T-helper 1 cell treated with Interleukin-12 subunit alpha and Interleukin-12 subunit beta and Interleukin-4 antibody, amounts not matched to agents 30 μg/mL and 1 μg/mL, for 36 hours (primary cell): ENCODE data around the gene KCNK5.
A peak's percentile ranks its signal among the peaks of the same experiment; 100 is the strongest.

ENCODE experiments used
- H3K27ac Mint-ChIP-seq: one replicate; pipeline ENCODE4 v1.8.0; 2021; ENCODE audit warnings: mild to moderate bottlenecking, mixed read lengths
- H3K27me3 Mint-ChIP-seq: one replicate; pipeline ENCODE4 v1.8.0; 2021; ENCODE audit warnings: low read depth, mixed read lengths
- H3K36me3 Mint-ChIP-seq: one replicate; pipeline ENCODE4 v1.8.0; 2021; ENCODE audit warnings: low read depth, mixed read lengths
- H3K4me1 Mint-ChIP-seq: one replicate; pipeline ENCODE4 v1.8.0; 2021; ENCODE audit warnings: low read depth, mixed read lengths
- H3K4me3 Mint-ChIP-seq: one replicate; pipeline ENCODE4 v1.8.0; 2021; ENCODE audit warnings: mild to moderate bottlenecking, moderate library complexity, mixed read lengths
- H3K9me3 Mint-ChIP-seq: one replicate; pipeline ENCODE4 v1.8.0; 2021; ENCODE audit warnings: mixed read lengths

KCNK5 gene

DNA sequence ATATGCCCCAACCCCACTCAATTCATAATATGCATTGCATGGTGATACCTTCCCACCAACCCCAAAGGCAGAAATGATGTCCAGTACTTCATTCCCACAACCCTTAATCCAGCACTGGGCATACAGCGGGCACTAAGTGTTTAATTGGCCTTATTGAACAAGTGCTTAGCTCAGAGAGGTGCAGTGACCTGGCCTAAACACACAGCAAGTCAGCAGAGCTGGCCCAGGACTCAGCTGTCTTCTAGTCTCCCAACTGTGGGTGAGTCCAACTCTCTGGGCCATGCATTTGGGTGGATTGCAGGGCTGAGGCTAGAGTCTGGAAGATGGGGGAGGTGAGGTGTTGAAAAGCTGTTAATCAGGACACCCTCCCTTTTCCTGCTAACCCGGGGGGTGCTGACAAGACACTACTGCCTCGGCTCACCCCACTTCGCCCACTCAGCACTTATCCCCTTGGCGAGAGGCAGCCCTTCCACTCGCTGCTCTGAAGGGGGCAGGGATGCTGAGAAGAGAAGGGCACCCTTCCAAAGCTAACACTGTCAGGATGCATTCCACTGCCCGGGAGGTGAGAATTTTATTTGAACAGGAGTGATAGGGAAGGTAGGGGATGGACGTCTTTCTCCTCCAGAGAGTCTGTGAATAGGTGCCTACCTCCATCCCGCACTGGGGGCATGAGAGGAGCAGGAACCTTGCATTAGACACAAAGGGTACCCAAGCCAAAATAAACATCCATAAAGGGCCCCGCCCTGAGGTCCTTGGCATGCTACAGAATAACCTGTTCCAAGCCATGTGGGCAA is 14.2 kb downstream of the KCNK5 start:
- Mint-ChIP-seq H3K4me3 (no peak overlapping the region), H3K27me3 (no peaks in the 10 kb centered on the region), H3K36me3 (peaks cover 6% of the 10 kb centered on the region), H3K4me1 (peaks cover 46% of the 10 kb centered on the region), H3K27ac (peak overlapping the region; percentile 46), H3K9me3 (no peaks in the 10 kb centered on the region)

DNA sequence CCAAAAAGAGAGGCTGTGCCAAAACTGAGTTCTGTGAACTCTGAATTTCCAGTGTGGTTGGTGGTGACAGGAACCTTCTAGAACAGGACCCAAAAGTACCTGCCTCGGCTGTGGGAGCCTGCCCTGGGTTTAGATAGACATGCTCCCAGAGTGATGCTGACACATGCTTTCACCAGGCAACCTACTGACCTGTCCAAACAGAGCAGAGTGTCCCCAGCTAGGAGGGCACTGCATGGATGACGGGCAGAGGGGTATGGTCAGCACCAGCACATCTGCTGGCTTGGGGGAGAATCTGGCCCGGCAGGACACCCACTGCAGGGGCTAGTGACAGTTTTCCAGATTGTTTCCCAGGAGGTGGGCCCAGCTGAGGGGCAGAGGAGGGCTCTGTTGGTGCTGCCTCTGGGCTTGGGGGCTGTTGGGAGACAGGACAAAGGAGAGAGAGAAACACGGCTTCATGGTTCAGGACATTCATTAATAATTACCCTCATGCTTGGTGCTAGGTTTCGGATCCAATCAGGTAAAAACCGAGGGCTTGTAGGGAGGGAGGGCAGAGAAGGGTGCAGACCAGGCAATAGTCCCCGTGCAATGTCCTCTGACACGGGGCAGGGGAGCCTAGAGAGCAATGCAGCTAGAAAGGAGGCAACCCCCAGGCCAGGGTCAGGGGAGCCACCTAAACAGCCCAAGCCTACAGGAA is 15.0 kb downstream of the KCNK5 start:
- H3K27me3 Mint-ChIP-seq, result no peaks in the 10 kb centered on the region
- no peak overlapping the region for H3K4me3 Mint-ChIP-seq
- no peaks in the 10 kb centered on the region for H3K9me3 Mint-ChIP-seq
- H3K4me1 Mint-ChIP-seq, result peaks cover 47% of the 10 kb centered on the region
- H3K27ac Mint-ChIP-seq, result no peak overlapping the region
- H3K36me3 Mint-ChIP-seq, result peaks cover 6% of the 10 kb centered on the region

DNA sequence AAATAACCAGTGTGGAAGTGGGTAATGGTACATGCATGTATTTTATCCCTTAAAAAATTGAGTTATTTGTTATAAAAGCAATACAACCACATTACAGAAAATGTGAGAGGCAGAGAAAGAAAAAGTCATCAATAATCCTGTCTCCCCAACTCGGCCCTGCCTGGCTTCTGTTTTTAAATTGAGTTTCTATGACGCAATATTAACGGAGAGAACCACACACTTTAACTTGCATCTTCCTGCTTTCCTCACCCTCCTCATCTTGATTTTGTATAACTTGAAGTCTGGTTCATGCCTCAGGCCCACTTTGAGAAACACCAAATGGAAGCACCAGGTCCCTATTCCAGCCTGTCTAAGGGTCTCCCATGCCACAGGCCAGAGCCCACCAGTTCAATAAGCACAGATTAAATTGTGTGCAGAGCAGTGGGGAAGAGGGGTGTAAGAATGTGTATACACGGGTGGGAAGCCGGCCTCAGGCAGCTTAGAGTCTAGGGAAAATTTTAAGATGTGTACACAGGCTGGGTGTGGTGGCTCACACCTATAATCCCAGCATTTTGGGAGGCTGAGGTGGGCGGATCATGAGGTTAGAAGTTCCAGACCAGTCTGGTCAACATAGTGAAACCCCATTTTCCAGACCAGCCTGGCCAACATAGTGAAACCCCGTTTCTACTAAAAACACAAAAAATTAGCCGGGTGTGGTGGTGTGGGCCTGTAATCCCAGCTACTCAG is 15.9 kb downstream of the KCNK5 start:
- Mint-ChIP-seq H3K36me3 (peaks cover 6% of the 10 kb centered on the region), H3K4me1 (peaks cover 44% of the 10 kb centered on the region), H3K27me3 (no peaks in the 10 kb centered on the region), H3K27ac (peak overlapping the region; percentile 41), H3K4me3 (no peak overlapping the region), H3K9me3 (no peaks in the 10 kb centered on the region)

DNA sequence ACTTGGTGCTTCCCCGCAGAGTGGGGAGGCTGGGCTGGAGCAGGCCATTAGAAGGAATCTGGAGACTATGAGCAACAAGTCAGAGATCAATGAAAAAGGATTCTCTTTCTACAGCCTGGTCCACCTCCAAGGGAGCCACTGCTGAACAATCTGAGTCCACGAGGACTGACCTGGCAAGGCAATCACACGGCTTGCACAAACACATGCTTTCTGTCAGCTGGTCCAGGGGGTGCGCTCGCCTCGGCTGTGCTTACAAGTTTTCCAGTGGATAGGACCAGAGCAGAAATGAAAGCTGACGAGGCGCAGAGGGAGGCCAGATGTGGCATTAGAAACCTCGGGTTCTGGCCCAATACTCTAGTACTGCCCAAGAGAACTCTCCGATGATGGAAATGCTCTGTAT is 18.1 kb downstream of the KCNK5 start:
- Mint-ChIP-seq H3K27me3 (no peaks in the 10 kb centered on the region), H3K4me1 (peaks cover 44% of the 10 kb centered on the region), H3K36me3 (peaks cover 6% of the 10 kb centered on the region), H3K9me3 (no peaks in the 10 kb centered on the region), H3K4me3 (no peak overlapping the region), H3K27ac (no peak overlapping the region)

DNA sequence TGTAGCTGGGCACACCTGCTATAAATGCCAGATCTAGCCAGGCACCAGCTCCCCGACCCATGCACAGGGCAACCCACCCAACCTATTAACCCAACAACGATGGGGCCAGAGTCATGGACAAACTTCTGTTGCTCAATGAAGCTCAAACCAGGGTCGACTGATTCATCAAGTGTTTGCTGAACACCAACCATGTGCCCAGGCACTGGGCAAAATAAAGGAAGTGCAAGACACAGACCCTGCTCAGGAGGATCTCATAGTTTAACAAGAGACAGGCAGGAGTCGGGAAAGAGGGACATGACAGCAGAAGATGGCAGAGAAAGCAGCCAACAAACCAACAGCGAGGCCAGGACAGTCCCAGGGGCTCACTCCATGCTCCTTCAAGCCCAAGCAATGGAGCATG is 18.8 kb downstream of the KCNK5 start:
- peaks cover 44% of the 10 kb centered on the region for H3K4me1 Mint-ChIP-seq
- no peaks in the 10 kb centered on the region for H3K9me3 Mint-ChIP-seq
- no peaks in the 10 kb centered on the region for H3K27me3 Mint-ChIP-seq
- peaks cover 6% of the 10 kb centered on the region for H3K36me3 Mint-ChIP-seq
- no peak overlapping the region for H3K27ac Mint-ChIP-seq
- no peak overlapping the region for H3K4me3 Mint-ChIP-seq

DNA sequence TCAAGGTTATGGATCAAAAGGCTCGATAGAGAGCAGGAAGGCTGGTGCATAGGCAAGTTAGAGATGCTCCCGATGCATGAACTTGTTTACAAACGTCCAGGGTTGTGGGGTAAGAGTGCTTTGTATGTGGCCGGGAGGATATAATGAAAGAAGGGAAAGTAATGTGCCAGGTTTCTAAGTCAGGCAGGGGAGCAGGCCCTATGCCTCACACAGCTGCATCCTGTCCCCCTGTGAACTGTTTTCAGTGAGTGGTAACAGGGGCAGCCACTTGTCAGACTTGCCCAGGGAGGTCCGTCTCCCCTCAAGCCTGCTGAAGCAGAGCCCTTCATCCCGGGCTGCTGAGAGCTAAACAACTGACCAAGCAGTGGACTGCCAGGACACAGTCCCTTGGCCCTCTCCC is 19.4 kb downstream of the KCNK5 start:
- Mint-ChIP-seq H3K27ac (no peak overlapping the region), H3K36me3 (peaks cover 6% of the 10 kb centered on the region), H3K4me1 (peaks cover 42% of the 10 kb centered on the region), H3K27me3 (no peaks in the 10 kb centered on the region), H3K9me3 (no peaks in the 10 kb centered on the region), H3K4me3 (no peak overlapping the region)

DNA sequence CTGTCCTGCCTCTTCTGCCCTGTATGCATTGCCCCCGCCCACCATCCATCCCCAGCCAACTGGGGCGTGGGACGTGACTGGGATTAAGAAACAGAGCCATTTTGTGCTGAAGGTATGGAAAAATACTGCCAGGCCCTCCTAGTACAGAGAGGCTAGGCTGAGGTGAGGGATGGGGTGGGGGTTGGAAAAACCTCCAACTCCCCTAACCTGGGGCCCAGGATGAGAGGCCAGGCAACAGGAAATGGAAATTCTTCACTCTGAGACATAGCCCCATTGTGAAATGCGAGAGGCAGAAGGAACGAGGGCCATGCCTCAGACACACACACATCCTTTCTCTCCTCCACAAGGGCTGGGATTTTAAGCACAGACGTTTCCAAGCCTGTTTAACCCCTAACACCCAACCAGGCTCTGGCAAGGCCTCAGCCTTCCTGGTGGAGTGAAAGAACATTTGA is 19.9 kb downstream of the KCNK5 start:
- Mint-ChIP-seq H3K4me3 (no peak overlapping the region), H3K27me3 (no peaks in the 10 kb centered on the region), H3K4me1 (peaks cover 42% of the 10 kb centered on the region), H3K27ac (no peak overlapping the region), H3K36me3 (peaks cover 6% of the 10 kb centered on the region), H3K9me3 (no peaks in the 10 kb centered on the region)

DNA sequence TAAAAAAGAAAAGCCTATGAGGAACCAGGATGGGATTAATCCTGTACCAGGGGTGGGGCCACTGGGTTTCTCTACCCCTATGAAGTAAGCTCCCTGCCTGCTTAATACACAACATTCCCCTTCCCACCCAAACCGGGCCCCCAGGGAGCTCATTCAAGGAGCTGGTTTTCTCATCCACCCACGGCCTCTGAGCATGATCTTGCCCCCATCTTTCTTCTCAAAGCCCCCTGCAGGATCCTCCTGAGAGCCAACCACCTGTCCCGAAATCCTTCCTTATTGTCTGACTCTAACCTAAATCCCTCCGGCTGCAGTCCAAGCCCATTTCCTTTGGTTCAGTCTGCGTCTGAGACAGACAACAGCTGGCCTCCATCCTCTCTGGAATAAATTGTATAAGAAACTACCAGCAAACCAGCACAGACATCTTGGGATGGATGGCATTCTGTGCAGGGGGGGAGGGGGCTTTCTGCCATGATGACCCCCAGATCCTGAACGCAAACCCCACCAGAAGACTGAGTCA is 21.0 kb downstream of the KCNK5 start:
- H3K36me3 Mint-ChIP-seq, result peaks cover 5% of the 10 kb centered on the region
- no peak overlapping the region for H3K4me3 Mint-ChIP-seq
- no peaks in the 10 kb centered on the region for H3K9me3 Mint-ChIP-seq
- peaks cover 45% of the 10 kb centered on the region for H3K4me1 Mint-ChIP-seq
- H3K27me3 Mint-ChIP-seq, result no peaks in the 10 kb centered on the region
- H3K27ac Mint-ChIP-seq, result no peak overlapping the region

DNA sequence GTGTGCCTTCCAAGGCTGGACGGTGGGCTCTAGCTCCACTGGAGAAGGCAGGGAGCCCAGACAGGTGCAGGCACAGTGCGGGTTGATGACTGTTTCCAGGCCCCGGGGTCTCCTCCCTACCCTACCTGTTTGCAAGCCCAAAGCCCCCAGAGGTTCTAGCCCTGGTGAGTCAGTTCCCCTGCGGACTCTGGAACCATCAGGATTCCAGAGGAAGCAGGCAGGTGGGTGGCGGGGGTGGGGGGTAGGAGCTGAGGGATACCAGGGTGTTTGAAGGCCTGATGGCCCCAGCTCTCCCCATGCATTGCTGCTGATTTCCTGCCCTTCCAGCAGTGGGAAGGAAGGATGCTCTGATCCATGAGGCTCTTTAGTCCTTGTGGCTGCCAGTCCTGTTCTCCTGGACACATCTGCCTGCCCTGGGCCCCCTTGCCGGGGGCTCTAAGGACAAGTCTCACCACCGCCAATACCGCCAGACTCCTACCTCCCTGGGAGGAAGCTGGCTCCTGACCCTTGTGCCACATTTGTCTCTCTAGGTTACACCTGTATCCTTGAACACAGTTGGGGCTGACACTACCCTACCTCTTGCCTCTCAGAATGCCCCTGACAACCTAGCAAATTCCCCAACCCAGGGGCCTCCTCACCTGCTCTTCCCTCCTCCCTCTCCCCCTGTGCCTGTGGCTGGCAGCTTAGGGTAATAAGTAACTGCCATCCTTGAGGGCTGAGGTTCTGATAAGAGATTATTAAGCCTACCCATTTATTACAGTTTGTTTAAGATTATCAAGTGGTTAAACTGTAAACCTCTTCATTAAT is 21.7 kb downstream of the KCNK5 start:
- Mint-ChIP-seq H3K36me3 (peaks cover 3% of the 10 kb centered on the region), H3K27ac (peak overlapping the region; percentile 34), H3K4me3 (no peak overlapping the region), H3K27me3 (no peaks in the 10 kb centered on the region), H3K9me3 (no peaks in the 10 kb centered on the region), H3K4me1 (peaks cover 46% of the 10 kb centered on the region)

DNA sequence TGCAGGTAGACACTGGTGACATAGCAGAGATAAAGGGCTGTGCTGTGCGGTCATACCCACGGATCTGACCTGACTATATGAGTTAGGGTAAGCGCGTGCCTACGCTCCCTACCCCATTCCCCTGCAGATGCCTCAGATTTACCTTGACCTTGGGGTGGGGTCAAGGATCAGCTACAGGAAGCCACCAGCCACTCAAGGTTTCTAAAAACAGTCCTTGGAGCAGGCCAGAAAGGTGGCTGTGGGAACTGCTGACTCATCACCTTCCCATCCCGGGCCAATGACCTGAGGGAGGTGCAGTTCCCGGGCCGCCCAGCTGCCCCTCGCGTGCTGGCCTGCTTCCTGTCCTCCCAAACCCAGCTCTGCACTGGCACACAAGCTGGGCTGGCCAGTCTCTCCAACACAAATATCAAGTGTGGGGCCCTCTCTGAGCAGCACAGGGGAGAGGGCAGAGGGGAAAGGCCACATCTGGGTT is 23.0 kb downstream of the KCNK5 start:
- Mint-ChIP-seq H3K4me1 (peaks cover 44% of the 10 kb centered on the region), H3K27ac (peak overlapping the region; percentile 36), H3K27me3 (no peaks in the 10 kb centered on the region), H3K4me3 (no peak overlapping the region), H3K9me3 (no peaks in the 10 kb centered on the region), H3K36me3 (no peaks in the 10 kb centered on the region)

DNA sequence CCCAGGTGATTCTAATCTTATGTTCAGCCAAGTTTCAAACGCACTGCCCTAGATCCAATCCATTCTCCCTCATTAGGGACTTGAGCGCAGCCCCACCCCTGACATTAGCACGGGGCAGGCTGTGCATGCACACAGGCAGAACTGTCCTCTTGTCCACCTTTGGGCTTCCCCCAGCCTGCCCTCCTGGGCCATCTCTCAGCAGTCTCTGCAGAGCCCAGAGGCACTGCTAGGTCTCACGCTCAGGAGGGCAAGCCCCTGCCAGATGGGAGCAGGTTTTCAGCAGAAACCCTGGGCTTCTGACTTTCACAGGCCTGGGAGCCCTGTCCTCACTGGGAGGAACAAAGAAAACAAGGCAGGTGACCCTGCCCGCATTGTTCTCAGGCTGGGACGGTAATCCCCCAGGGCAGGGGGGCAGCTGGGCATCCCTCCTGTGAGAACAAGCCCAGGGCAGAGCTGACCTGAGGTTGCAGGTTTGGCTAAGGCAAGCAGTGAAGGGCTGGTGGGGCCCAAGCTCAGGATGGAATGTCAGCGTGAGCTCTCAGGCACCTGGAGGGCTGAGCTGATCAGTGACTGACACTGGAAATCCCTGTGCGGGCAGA is 24.5 kb downstream of the KCNK5 start:
- Mint-ChIP-seq H3K9me3 (no peaks in the 10 kb centered on the region), H3K27me3 (no peaks in the 10 kb centered on the region), H3K36me3 (no peaks in the 10 kb centered on the region), H3K4me3 (no peak overlapping the region), H3K4me1 (peaks cover 31% of the 10 kb centered on the region), H3K27ac (no peak overlapping the region)

DNA sequence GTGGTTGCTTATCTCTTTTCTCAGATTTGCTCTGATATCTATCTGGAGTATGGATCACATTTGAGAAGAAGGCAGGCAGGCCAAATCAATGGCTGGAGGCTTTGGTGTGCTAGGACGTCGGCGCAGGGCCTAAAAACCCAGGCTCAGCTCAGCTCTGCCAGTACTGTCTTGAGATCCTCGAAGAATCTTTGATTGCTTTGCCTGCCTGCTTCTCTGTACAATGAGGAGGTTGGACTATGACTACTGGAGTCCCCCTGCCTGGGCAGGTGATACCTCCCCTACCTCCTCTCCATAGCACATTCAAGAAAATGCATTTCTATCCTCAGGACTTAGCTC is 25.1 kb downstream of the KCNK5 start:
- Mint-ChIP-seq H3K27me3 (no peaks in the 10 kb centered on the region), H3K27ac (peak overlapping the region; percentile 10), H3K36me3 (no peaks in the 10 kb centered on the region), H3K4me3 (no peak overlapping the region), H3K4me1 (peaks cover 25% of the 10 kb centered on the region), H3K9me3 (no peaks in the 10 kb centered on the region)

DNA sequence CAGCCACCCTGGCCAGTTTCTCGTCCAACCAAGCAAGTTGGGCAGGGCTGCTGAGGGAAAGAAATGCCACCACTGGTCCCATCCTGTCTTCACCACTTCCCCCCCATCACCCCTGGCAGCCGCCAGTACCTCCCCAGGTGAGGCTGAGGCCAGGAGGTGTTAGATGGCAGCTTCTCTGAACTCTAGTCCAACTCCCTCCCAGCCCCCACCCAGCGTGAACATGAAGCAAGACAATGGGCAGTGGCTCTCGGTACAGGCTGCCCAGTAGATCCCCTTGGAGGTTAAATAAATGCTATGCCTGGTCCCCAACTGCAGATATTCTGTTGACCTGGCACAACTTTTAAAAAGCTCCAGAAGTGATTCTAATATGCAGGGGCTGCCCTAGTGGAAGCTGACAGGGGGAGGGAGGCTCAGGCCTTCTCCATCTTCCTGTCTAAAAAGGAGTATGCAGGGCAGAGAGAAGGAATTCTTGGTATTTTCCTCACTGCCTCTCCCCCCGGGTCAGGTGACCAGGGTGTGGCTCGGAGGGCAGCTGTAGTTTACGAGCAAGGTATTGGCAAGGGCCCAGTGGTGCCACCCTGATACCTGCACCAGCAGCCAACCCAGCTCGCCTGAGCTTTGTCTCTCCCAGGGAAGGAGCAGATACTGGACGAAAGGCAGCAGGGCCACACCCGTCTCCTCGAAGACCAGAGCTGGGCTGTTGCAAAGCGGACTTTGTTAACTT is 25.7 kb downstream of the KCNK5 start:
- no peaks in the 10 kb centered on the region for H3K27me3 Mint-ChIP-seq
- no peak overlapping the region for H3K4me3 Mint-ChIP-seq
- H3K9me3 Mint-ChIP-seq, result no peaks in the 10 kb centered on the region
- H3K4me1 Mint-ChIP-seq, result peaks cover 24% of the 10 kb centered on the region
- H3K27ac Mint-ChIP-seq, result no peak overlapping the region
- no peaks in the 10 kb centered on the region for H3K36me3 Mint-ChIP-seq
